OCI-LY7 (cell line): ENCODE measurements around the gene PDLIM1. TPM values are rescaled to one million over a fixed set of nuclear protein-coding genes. Genes with fewer than 3 reads are reported as not detected.

Source experiments
- BruUV-seq: library from RNA; stranded (reverse); fragments of 400-500 nt; replicated peaks from 2 replicates; lab custom pipeline; 2021; lab: Mats Ljungman, UMichigan
- CTCF ChIA-PET: fragments of 300-600 bp; sonication (Branson Sonifier 250); formaldehyde crosslinking; loops from one replicate; lab custom pipeline; 2022; ENCODE audit warnings: antibody characterized with exemption; ENCODE audit not compliant: unreplicated experiment; lab: Charles Lee
- POLR2A ChIA-PET: fragments of 300-600 bp; sonication (Branson Sonifier 250); formaldehyde crosslinking; loops from one replicate; lab custom pipeline; 2022; ENCODE audit warnings: antibody characterized with exemption; lab: Charles Lee
- DNase-seq: peaks from one replicate; pipeline ENCODE4 v3.0.0-alpha.2; 2015; ENCODE audit warnings: low spot score
- H2AFZ ChIP-seq: fragments of 200-600 bp; sonication (generic), shearing (Covaris generic); 2 replicates; pipeline ENCODE4 v1.6.1; 2014; ENCODE audit warnings: mild to moderate bottlenecking, antibody characterized with exemption, low read length, moderate library complexity
- H3K27ac ChIP-seq: fragments of 200-600 bp; sonication (generic); 2 replicates; pipeline ENCODE4 v1.5.1; 2014; ENCODE audit warnings: mixed run types, low read depth, mild to moderate bottlenecking, moderate library complexity, low read length, inconsistent platforms; ENCODE audit not compliant: poor library complexity, severe bottlenecking
- H3K36me3 ChIP-seq: fragments of 200-600 bp; sonication (generic); 2 replicates; pipeline ENCODE4 v1.6.1; 2014; ENCODE audit warnings: mild to moderate bottlenecking, antibody characterized with exemption, low read length, moderate library complexity, mixed read lengths; ENCODE audit not compliant: insufficient read depth
- H3K4me1 ChIP-seq: fragments of 200-600 bp; sonication (generic); 2 replicates; pipeline ENCODE4 v1.5.1; 2014; ENCODE audit warnings: mild to moderate bottlenecking, low read length; ENCODE audit not compliant: insufficient read depth, poor library complexity, severe bottlenecking
- H3K4me2 ChIP-seq: fragments of 200-600 bp; sonication (generic); 2 replicates; pipeline ENCODE4 v1.6.1; 2014; ENCODE audit warnings: mild to moderate bottlenecking, low read length
- H3K4me3 ChIP-seq: fragments of 200-600 bp; sonication (generic); 2 replicates; pipeline ENCODE4 v1.5.1; 2014; ENCODE audit warnings: mild to moderate bottlenecking, low read depth, low read length; ENCODE audit not compliant: poor library complexity, severe bottlenecking
- H3K79me2 ChIP-seq: fragments of 200-600 bp; sonication (generic); 2 replicates; pipeline ENCODE4 v1.6.1; 2016; ENCODE audit warnings: low read depth, mild to moderate bottlenecking, low read length, moderate library complexity, mixed read lengths; ENCODE audit not compliant: insufficient read depth
- H3K9me2 ChIP-seq: fragments of 200-600 bp; sonication (generic); 2 replicates; pipeline ENCODE4 v1.6.1; 2016; ENCODE audit warnings: mild to moderate bottlenecking, low read length, mixed read lengths; ENCODE audit not compliant: insufficient read depth
- H3K9me3 ChIP-seq: fragments of 200-600 bp; sonication (generic); 2 replicates; pipeline ENCODE4 v1.6.1; 2014; ENCODE audit warnings: mild to moderate bottlenecking, mixed run types, low read length, mixed read lengths
- H4K20me1 ChIP-seq: fragments of 200-600 bp; sonication (generic); 2 replicates; pipeline ENCODE4 v1.6.1; 2014; ENCODE audit warnings: mild to moderate bottlenecking, antibody characterized with exemption, low read length, moderate library complexity, mixed read lengths; ENCODE audit not compliant: insufficient read depth
- EZH2phosphoT487 ChIP-seq: fragments of 200-600 bp; sonication (generic); IDR thresholded peaks from 2 replicates; pipeline ENCODE4 v1.6.1; 2018; ENCODE audit warnings: low read depth, borderline replicate concordance, mild to moderate bottlenecking, mixed run types, antibody characterized with exemption, low read length, moderate library complexity, mixed read lengths
- intact Hi-C: fragments of 100-400 bp; cut with micrococcal nuclease; formaldehyde crosslinking; loops from one replicate; pipeline ENCODE4 v1.10.0; 2022; ENCODE audit not compliant: unreplicated experiment
- total RNA-seq, 2 experiments: library from RNA; depleted of rRNA in 1 of 2; stranded (reverse); fragments of >200 nt in 1 of 2; shearing (Covaris generic) in 1 of 2; gene quantifications; 2 replicates each; pipeline ENCODE4 v1.2.3, GENCODE V29; 2014 to 2022
- TF ChIP-seq, protein P1 (sequence below): fragments of 200-600 bp; sonication (generic); conservative IDR thresholded peaks from 2 replicates; pipeline ENCODE4 v1.5.1; 2014; ENCODE audit warnings: mild to moderate bottlenecking, antibody characterized with exemption, low read length, moderate library complexity, mixed read lengths

Gene PDLIM1
- total RNA-seq, 2 experiments from 2014 or later: 22.3 to 105 TPM

DNA sequence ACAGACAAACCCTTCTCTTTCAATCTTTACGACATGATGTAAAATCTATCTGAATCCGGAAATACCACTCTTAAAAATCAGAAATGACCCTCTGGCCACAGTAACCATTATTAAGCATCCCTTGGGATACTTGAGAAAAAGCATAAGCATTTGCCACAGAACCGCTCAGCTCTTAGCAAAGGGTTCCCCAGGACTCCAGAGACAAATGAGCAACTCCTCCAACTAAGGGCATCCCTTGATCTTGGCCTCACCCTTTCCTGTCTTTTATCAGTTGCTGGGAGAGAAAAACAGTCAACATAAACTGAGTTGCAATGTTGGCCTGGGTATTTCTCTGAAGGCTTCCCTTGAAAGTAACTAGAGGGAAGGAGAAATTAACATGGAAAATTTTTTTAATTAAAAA is 3.5 kb downstream of the PDLIM1 start:
- TF ChIP-seq, protein P1, sequence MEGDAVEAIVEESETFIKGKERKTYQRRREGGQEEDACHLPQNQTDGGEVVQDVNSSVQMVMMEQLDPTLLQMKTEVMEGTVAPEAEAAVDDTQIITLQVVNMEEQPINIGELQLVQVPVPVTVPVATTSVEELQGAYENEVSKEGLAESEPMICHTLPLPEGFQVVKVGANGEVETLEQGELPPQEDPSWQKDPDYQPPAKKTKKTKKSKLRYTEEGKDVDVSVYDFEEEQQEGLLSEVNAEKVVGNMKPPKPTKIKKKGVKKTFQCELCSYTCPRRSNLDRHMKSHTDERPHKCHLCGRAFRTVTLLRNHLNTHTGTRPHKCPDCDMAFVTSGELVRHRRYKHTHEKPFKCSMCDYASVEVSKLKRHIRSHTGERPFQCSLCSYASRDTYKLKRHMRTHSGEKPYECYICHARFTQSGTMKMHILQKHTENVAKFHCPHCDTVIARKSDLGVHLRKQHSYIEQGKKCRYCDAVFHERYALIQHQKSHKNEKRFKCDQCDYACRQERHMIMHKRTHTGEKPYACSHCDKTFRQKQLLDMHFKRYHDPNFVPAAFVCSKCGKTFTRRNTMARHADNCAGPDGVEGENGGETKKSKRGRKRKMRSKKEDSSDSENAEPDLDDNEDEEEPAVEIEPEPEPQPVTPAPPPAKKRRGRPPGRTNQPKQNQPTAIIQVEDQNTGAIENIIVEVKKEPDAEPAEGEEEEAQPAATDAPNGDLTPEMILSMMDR: no peak

DNA sequence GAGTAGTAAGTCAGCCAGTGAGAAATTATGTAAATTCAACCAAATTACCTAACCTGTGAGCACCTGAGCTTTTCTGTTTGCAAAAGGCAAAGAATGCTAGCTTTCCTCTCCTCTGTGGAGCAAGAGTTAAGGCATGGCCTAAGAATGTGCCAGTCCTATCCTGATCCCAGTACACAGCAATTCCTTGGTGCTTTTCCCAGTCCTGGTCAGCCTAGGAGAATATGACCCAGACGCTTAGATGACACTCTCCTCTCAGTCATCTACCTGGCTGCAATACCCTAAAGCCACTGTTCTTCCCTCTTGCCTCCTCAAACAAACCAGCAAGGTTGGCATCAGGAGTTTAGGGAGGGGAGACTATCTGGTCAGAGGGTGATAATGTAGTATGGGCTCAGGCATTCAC is 4.1 kb downstream of the PDLIM1 start:
- ChIA-PET CTCF (interaction anchor here (2.6 kb wide), 1 partner anchor 76 kb away, joined by 10 read pairs; no protein-coding TSS in a partner anchor), POLR2A (interaction anchor here (0.6 to 2.6 kb wide), 4 partner anchors 8 to 1415 kb away, joined by 3 to 8 read pairs (median 5); no protein-coding TSS in a partner anchor)
- no peak overlapping the region for H3K4me3 ChIP-seq
- H3K27ac ChIP-seq: no peak overlapping the region
- H3K9me2 ChIP-seq: no peaks in the 10 kb centered on the region
- no peak overlapping the region for H3K4me2 ChIP-seq
- BruUV-seq: no TSS peak
- intact Hi-C loops: no loop called here
- no peak for TF ChIP-seq EZH2phosphoT487
- TF ChIP-seq, protein P1: no peak
- no peaks in the 10 kb centered on the region for H3K9me3 ChIP-seq
- H4K20me1 ChIP-seq: peaks cover 9% of the 10 kb centered on the region; the same call in 1 of the 2 replicates
- H3K36me3 ChIP-seq: no peaks in the 10 kb centered on the region
- H3K79me2 ChIP-seq: peaks cover 4% of the 10 kb centered on the region; the same call in 1 of the 2 replicates
- DNase-seq: no peak
- no peak overlapping the region for H2AFZ ChIP-seq
- peaks cover 24% of the 10 kb centered on the region for H3K4me1 ChIP-seq

More for the DNA sequence above, 3.5 kb downstream of the PDLIM1 start:
- Histone ChIP-seq H3K9me3 (no peaks in the 10 kb centered on the region), H2AFZ (no peak overlapping the region), H3K9me2 (no peaks in the 10 kb centered on the region), H3K4me1 (peaks cover 30% of the 10 kb centered on the region), H3K79me2 (peaks cover 4% of the 10 kb centered on the region; the same call in 1 of the 2 replicates), H3K4me2 (no peak overlapping the region), H3K36me3 (no peaks in the 10 kb centered on the region), H3K27ac (no peak overlapping the region), H3K4me3 (no peak overlapping the region), H4K20me1 (peaks cover 9% of the 10 kb centered on the region; the same call in 1 of the 2 replicates)
- ChIA-PET CTCF (interaction anchor here (1.0 to 2.6 kb wide), 2 partner anchors 8 to 75 kb away, joined by 3 to 10 read pairs; no protein-coding TSS in a partner anchor), POLR2A (interaction anchor here (0.7 to 1.5 kb wide), 4 partner anchors 11 to 1331 kb away, joined by 3 to 5 read pairs (median 4); no protein-coding TSS in a partner anchor)
- DNase-seq: no peak
- no TSS peak for BruUV-seq
- intact Hi-C loops: no loop called here

DNA sequence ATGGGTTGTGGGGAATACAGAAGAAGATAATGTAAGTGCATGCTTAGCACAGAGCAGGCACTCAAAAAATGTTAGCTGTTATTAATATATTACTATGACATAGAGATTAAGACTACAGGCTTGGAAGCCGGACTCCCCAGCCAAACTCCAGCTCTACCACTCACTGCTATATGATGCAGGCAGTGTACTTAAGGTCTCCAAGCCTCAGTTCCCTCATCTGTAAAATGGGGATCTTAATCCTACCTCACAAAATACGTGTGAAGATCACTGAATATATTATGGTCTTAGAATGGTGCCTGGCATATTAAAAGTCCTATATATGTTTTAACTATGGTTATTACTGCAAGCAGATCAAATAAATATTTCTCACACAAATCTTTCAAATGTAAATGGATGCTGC is 5.2 kb downstream of the PDLIM1 start:
- H3K4me2 ChIP-seq: no peak overlapping the region
- CTCF ChIA-PET: interaction anchor here (1.6 to 2.6 kb wide), 2 partner anchors 39 to 77 kb away, joined by 6 to 10 read pairs; no protein-coding TSS in a partner anchor
- H3K27ac ChIP-seq: no peak overlapping the region
- DNase-seq: no peak
- H2AFZ ChIP-seq: no peak overlapping the region
- peaks cover 20% of the 10 kb centered on the region for H3K4me1 ChIP-seq
- POLR2A ChIA-PET: interaction anchor here (0.6 to 2.6 kb wide), 2 partner anchors 9 to 184 kb away, joined by 3 to 8 read pairs; no protein-coding TSS in a partner anchor
- H3K9me3 ChIP-seq: no peaks in the 10 kb centered on the region
- H3K79me2 ChIP-seq: peaks cover 4% of the 10 kb centered on the region; the same call in 1 of the 2 replicates
- intact Hi-C loops: no loop called here
- H3K4me3 ChIP-seq: no peak overlapping the region
- no peaks in the 10 kb centered on the region for H3K9me2 ChIP-seq
- peaks cover 9% of the 10 kb centered on the region; the same call in 1 of the 2 replicates for H4K20me1 ChIP-seq
- no TSS peak for BruUV-seq
- no peaks in the 10 kb centered on the region for H3K36me3 ChIP-seq
- TF ChIP-seq, protein P1: no peak
- no peak for TF ChIP-seq EZH2phosphoT487
